ENCODE results near the gene CFAP57.

The CFAP57 gene

DNA sequence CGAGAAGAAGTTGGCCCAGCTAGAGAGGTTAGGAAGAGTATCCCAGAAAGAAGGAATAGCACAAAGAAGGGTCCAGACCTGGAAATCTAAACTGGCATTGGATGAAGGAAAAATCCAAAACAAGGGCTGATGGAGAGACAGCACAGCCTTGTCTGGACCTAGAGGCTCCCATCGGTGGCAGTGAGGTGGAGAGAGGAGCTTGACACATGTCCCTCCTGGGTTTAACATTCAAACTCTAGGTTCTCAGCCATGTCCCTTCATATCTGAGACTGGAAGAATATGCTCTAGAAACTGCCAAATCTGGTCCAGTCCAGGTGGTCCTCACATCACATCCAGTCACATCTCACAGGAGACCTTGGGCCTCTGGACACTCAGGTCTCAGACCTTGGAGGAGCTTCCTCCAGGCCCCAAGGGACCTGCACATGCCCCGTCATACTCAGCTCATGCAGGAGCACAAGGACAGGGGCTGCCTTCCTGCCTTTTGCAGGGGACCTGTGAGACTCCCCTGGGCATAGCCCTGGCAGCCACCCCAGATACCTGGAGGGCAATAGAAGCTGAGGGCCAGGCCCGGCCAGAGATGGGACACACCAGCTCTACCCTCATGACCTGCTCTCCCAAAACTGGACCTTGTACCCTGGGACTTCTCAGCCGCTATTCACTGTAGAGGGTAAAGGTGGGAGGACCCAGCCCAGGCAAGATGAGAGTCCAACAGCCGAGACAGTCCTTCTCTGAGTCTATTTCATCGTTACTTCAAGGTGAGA is 105.2 kb downstream of the CFAP57 start:
- Mint-ChIP-seq H3K4me1 (ENCODE audit: low read depth) (peaks cover 13% of the 10 kb centered on the region), H3K27me3 (ENCODE audit: low read depth) (peaks cover 6% of the 10 kb centered on the region), H3K4me3 (no peak overlapping the region), H3K9me3 (peaks cover 6% of the 10 kb centered on the region), H3K36me3 (ENCODE audit: low read depth) (peaks cover 4% of the 10 kb centered on the region), H3K27ac (no peak overlapping the region)

GRCh38 chr1:43279161-43279560 is 107.0 kb downstream of the CFAP57 start:
- H3K36me3 Mint-ChIP-seq (ENCODE audit: low read depth): peaks cover 4% of the 10 kb centered on the region
- H3K27ac Mint-ChIP-seq: no peak overlapping the region

GRCh38 chr1:43279666-43280065 is 107.5 kb downstream of the CFAP57 start:
- Mint-ChIP-seq H3K27me3 (ENCODE audit: low read depth) (peaks cover 6% of the 10 kb centered on the region), H3K4me3 (no peak overlapping the region), H3K36me3 (ENCODE audit: low read depth) (no peaks in the 10 kb centered on the region), H3K4me1 (ENCODE audit: low read depth) (peaks cover 7% of the 10 kb centered on the region), H3K27ac (no peak overlapping the region), H3K9me3 (no peaks in the 10 kb centered on the region)

More at GRCh38 chr1:43279161-43279560, 107.0 kb downstream of the CFAP57 start:
- Mint-ChIP-seq H3K4me1 (ENCODE audit: low read depth) (peaks cover 12% of the 10 kb centered on the region), H3K4me3 (no peak overlapping the region), H3K27me3 (ENCODE audit: low read depth) (peaks cover 6% of the 10 kb centered on the region), H3K9me3 (peaks cover 5% of the 10 kb centered on the region)

GRCh38 chr1:43280692-43281091 is 108.6 kb downstream of the CFAP57 start:
- H3K4me3 Mint-ChIP-seq: no peak overlapping the region
- no peaks in the 10 kb centered on the region for H3K9me3 Mint-ChIP-seq
- H3K27me3 Mint-ChIP-seq (ENCODE audit: low read depth): peaks cover 6% of the 10 kb centered on the region
- H3K36me3 Mint-ChIP-seq (ENCODE audit: low read depth): no peaks in the 10 kb centered on the region
- no peak overlapping the region for H3K27ac Mint-ChIP-seq
- H3K4me1 Mint-ChIP-seq (ENCODE audit: low read depth): no peaks in the 10 kb centered on the region

- Mint-ChIP-seq H3K4me1 (ENCODE audit: low read depth) (no peaks in the 10 kb centered on the region), H3K27ac (no peak overlapping the region), H3K4me3 (no peak overlapping the region), H3K9me3 (no peaks in the 10 kb centered on the region), H3K36me3 (ENCODE audit: low read depth) (no peaks in the 10 kb centered on the region), H3K27me3 (ENCODE audit: low read depth) (peaks cover 9% of the 10 kb centered on the region)
Observed at GRCh38 chr1:43282220-43283195, 110.4 kb downstream of the CFAP57 start.

DNA sequence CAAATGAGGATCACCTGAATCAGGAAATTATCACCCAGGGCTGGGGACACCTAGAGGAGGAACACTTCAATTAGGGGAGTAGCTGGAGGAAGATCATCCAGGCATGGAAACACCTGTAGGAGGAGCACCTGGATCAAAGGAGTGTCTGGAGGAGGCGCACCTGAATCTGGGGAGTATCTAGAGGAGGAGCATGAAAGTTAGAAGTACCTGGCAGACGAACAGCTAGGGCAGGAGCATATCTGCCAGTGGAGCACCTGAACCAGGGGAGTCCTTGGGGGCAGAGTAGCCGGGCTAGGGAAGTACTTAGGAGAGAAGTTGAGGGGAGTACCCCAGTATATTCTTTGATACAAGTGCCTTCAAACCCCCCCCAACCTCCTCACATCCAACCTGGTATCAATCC is 111.9 kb downstream of the CFAP57 start:
- Mint-ChIP-seq H3K9me3 (no peaks in the 10 kb centered on the region), H3K4me3 (no peak overlapping the region), H3K27ac (no peak overlapping the region), H3K27me3 (ENCODE audit: low read depth) (peaks cover 13% of the 10 kb centered on the region), H3K4me1 (ENCODE audit: low read depth) (no peaks in the 10 kb centered on the region), H3K36me3 (ENCODE audit: low read depth) (no peaks in the 10 kb centered on the region)

DNA sequence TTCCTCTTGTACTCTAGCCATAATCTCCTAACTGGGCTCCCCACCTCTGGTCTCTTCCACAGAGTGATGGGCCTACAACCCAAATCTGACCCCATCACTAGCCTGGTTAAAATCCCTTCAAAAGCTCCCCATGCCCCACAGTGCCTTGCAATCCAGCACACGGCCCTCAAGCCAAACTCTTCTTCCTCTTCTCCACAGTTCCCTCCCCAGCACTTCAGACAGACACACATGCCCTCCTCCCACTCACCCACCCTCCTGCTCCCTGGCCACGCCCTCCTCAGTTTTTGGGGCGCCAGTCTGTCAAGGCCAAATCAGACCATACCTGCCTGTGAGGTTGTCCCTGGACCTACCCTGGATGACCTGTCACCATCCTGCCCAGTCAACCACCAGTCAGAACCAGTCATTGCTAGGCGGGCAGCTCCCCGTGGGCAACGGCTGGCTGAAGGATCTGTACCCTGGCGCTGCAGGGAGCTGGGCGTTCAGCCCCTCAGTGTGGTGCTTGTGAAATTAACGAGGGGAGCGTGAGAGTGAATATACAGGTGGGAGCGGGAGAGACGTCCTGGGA is 112.5 kb downstream of the CFAP57 start:
- H3K27me3 Mint-ChIP-seq (ENCODE audit: low read depth): peaks cover 13% of the 10 kb centered on the region
- H3K4me1 Mint-ChIP-seq (ENCODE audit: low read depth): no peaks in the 10 kb centered on the region
- no peak overlapping the region for H3K4me3 Mint-ChIP-seq
- H3K27ac Mint-ChIP-seq: no peak overlapping the region
- no peaks in the 10 kb centered on the region for H3K9me3 Mint-ChIP-seq
- H3K36me3 Mint-ChIP-seq (ENCODE audit: low read depth): no peaks in the 10 kb centered on the region

DNA sequence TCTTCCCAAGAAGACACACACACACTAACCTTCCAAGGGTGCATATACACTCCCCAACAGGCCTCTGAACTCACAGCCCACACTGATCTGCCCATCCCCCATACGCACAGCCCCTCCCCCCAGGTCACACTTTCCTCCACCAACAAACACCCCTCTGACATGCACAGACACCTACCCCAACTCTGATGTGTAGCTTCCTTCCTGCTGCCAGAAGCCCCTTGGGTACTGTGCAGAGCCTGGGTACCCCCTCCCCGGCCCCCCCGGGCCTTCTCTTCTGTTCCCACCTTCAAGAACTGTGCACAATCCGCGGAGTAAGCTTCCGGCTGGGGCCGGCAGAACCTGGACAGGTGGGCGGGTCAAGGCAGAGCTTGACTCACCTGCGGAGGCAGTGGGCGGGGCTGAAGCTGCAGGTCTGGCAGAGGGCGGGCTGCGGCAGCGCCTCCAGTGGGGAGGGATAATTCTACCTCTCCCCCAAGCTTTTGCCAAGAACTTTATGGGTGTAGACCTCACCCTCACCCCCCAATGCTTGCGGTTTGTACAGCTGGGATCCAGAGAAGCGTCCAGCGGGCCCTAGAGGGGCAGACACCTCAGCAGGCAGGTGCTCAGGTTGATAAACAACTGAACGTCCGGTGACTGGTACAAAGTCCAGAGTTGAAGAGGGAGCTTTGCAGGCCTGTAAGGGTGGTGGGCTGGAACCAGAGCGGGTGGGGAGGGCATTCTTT is 113.3 kb downstream of the CFAP57 start, which contains the start of gene C1orf210:
TSS of gene C1orf210 (minus strand) at position 313 of the 722 bp plus-strand sequence. CDS start 2,311 bp downstream, outside the sequence.
- no peaks in the 10 kb centered on the region for H3K36me3 Mint-ChIP-seq (ENCODE audit: low read depth)
- peaks cover 7% of the 10 kb centered on the region for H3K27me3 Mint-ChIP-seq (ENCODE audit: low read depth)
- H3K9me3 Mint-ChIP-seq: no peaks in the 10 kb centered on the region
- no peak within 1 kb of the TSS for H3K27ac Mint-ChIP-seq
- H3K4me3 Mint-ChIP-seq: no peak within 1 kb of the TSS
- no peaks in the 10 kb centered on the region for H3K4me1 Mint-ChIP-seq (ENCODE audit: low read depth)

- H3K36me3 Mint-ChIP-seq (ENCODE audit: low read depth): no peaks in the 10 kb centered on the region
- no peaks in the 10 kb centered on the region for H3K9me3 Mint-ChIP-seq
- H3K27me3 Mint-ChIP-seq (ENCODE audit: low read depth): peaks cover 7% of the 10 kb centered on the region
- no peak overlapping the region for H3K27ac Mint-ChIP-seq
- H3K4me3 Mint-ChIP-seq: no peak overlapping the region
- H3K4me1 Mint-ChIP-seq (ENCODE audit: low read depth): no peaks in the 10 kb centered on the region
Observed at GRCh38 chr1:43286115-43286514, 114.0 kb downstream of the CFAP57 start.

GRCh38 chr1:43286533-43286932 is 114.4 kb downstream of the CFAP57 start:
- no peaks in the 10 kb centered on the region for H3K9me3 Mint-ChIP-seq
- no peak overlapping the region for H3K27ac Mint-ChIP-seq
- peaks cover 7% of the 10 kb centered on the region for H3K27me3 Mint-ChIP-seq (ENCODE audit: low read depth)
- no peaks in the 10 kb centered on the region for H3K4me1 Mint-ChIP-seq (ENCODE audit: low read depth)
- no peak overlapping the region for H3K4me3 Mint-ChIP-seq
- H3K36me3 Mint-ChIP-seq (ENCODE audit: low read depth): no peaks in the 10 kb centered on the region

DNA sequence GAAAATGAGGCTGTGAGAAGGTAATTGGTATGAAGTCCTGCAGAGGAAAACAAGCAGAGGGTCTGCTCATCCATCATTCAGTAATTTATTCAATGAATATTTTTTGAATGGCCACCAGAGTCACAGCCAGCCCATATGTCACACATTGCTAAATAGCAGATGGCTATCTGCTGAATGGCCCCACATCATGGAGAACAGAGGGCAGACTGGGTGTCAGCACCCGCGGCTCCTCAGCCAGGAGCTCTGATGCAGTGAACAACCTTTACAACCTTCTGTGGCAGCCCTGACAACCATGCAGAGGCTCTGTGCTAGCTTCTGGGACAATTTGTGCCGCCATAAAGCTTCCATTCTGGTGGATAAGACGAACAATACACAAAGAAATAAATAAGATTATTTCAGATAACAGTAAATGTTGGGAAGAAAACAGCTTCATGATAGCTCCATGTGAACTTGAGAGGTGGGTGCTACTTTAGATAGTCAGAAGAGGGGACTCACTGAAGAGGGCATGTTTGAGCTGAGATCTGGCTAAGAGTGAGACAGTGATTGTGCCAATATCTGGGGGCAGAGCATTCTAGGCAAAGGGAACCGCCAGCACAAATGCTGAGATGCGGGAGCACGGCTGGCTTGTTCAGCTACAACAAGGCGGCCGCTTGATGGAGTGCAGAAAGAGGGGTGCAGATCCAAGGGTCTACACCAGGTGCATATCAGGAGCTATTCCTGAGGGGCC is 116.1 kb downstream of the CFAP57 start:
- H3K4me1 Mint-ChIP-seq (ENCODE audit: low read depth): peaks cover under 1% of the 10 kb centered on the region
- H3K9me3 Mint-ChIP-seq: no peaks in the 10 kb centered on the region
- H3K27me3 Mint-ChIP-seq (ENCODE audit: low read depth): peaks cover 7% of the 10 kb centered on the region
- no peaks in the 10 kb centered on the region for H3K36me3 Mint-ChIP-seq (ENCODE audit: low read depth)
- no peak overlapping the region for H3K27ac Mint-ChIP-seq
- no peak overlapping the region for H3K4me3 Mint-ChIP-seq

DNA sequence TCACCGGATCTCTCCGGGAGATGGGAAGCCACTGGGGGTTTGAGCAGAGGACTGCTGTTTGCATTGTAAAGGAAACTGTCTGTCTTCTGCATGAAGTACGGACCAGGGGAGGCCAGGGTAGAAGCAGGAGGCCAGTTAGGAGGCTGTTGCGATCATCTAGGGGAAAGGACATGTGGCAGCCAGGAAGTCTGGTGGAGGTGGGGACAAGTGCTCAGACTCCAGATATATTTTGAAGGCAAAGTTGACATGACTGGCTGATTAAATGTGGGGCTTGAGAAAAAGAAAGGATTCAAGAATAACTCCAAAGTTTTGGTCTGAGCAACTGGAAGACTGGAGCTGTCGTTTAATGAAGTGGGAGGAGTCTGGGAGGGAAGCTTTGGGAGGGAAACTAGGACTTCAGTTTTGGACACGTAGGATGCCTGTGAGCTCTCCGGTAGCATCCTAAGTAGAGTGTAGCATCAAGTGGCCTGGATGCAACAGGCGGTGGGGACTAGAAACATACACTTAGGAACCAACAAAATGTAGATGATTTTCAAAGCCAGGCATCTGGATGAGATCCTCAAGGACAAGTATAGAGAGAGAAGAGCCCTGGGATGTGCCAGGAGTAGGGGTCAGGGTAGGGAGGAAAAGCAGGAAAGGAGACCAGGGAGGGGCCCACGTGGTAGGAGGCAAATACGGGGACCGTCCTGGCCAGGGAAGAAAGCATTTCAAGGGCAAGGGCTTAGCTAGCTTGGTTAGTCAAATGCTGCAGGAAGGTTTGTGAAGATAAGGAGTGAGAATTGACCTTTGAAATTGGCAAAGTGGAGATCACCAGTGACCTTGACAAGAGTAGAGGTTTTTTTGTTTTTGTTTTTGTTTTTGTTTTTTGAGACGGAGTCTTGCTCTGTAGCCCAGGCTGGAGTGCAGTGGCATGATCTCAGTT is 116.9 kb downstream of the CFAP57 start:
- Mint-ChIP-seq H3K9me3 (no peaks in the 10 kb centered on the region), H3K27me3 (ENCODE audit: low read depth) (peaks cover 7% of the 10 kb centered on the region), H3K27ac (no peak overlapping the region), H3K4me3 (no peak overlapping the region), H3K4me1 (ENCODE audit: low read depth) (peaks cover 2% of the 10 kb centered on the region), H3K36me3 (ENCODE audit: low read depth) (no peaks in the 10 kb centered on the region)

DNA sequence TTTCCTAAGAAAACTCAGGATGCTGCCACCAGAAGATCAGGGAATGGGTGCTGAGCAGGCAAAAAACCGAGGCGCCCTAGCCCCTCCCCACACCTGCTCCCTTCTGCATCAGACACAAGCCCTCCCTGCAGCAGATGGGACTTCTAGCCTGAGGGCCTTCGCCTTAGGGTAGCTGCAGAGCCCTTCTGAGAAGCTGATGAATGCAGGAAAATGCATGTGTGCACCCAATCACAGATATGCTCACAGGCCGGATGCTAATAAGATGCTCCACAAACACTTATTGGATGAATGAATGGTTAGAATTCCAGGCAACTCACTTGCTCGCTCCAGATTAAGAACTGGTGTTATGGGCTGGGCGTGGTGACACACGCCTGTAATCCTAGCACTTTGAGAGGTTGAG is 120.1 kb downstream of the CFAP57 start:
- no peaks in the 10 kb centered on the region for H3K9me3 Mint-ChIP-seq
- H3K4me3 Mint-ChIP-seq: no peak overlapping the region
- H3K36me3 Mint-ChIP-seq (ENCODE audit: low read depth): no peaks in the 10 kb centered on the region
- H3K4me1 Mint-ChIP-seq (ENCODE audit: low read depth): peaks cover 21% of the 10 kb centered on the region
- peaks cover 5% of the 10 kb centered on the region for H3K27me3 Mint-ChIP-seq (ENCODE audit: low read depth)
- no peak overlapping the region for H3K27ac Mint-ChIP-seq

Data from T-helper 1 cell treated with Interleukin-12 subunit alpha and Interleukin-12 subunit beta and Interleukin-4 antibody, amounts not matched to agents 30 μg/mL and 1 μg/mL, for 36 hours (primary cell).